ENCODE measurements around the gene MRAS.
A peak's percentile ranks its signal among the peaks of the same experiment; 100 is the strongest.

Gene MRAS

GRCh38 chr3:138328341-138328740 lies 20.0 kb upstream of the MRAS start:
- H3K27me3 Mint-ChIP-seq (ENCODE audit: low read depth, poor library complexity), result peaks cover 20% of the 10 kb centered on the region
- peaks cover 17% of the 10 kb centered on the region for H3K4me1 Mint-ChIP-seq
- no peaks in the 10 kb centered on the region for H3K9me3 Mint-ChIP-seq
- H3K36me3 Mint-ChIP-seq (ENCODE audit: low read depth), result no peaks in the 10 kb centered on the region
- no peak for DNase-seq
- H3K4me3 Mint-ChIP-seq, result peak overlapping the region; percentile 91
- no peak overlapping the region for H3K27ac Mint-ChIP-seq
- TF ChIP-seq, protein P1, sequence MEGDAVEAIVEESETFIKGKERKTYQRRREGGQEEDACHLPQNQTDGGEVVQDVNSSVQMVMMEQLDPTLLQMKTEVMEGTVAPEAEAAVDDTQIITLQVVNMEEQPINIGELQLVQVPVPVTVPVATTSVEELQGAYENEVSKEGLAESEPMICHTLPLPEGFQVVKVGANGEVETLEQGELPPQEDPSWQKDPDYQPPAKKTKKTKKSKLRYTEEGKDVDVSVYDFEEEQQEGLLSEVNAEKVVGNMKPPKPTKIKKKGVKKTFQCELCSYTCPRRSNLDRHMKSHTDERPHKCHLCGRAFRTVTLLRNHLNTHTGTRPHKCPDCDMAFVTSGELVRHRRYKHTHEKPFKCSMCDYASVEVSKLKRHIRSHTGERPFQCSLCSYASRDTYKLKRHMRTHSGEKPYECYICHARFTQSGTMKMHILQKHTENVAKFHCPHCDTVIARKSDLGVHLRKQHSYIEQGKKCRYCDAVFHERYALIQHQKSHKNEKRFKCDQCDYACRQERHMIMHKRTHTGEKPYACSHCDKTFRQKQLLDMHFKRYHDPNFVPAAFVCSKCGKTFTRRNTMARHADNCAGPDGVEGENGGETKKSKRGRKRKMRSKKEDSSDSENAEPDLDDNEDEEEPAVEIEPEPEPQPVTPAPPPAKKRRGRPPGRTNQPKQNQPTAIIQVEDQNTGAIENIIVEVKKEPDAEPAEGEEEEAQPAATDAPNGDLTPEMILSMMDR (IDR thresholded peaks at IDR 0.05), result no peak

DNA sequence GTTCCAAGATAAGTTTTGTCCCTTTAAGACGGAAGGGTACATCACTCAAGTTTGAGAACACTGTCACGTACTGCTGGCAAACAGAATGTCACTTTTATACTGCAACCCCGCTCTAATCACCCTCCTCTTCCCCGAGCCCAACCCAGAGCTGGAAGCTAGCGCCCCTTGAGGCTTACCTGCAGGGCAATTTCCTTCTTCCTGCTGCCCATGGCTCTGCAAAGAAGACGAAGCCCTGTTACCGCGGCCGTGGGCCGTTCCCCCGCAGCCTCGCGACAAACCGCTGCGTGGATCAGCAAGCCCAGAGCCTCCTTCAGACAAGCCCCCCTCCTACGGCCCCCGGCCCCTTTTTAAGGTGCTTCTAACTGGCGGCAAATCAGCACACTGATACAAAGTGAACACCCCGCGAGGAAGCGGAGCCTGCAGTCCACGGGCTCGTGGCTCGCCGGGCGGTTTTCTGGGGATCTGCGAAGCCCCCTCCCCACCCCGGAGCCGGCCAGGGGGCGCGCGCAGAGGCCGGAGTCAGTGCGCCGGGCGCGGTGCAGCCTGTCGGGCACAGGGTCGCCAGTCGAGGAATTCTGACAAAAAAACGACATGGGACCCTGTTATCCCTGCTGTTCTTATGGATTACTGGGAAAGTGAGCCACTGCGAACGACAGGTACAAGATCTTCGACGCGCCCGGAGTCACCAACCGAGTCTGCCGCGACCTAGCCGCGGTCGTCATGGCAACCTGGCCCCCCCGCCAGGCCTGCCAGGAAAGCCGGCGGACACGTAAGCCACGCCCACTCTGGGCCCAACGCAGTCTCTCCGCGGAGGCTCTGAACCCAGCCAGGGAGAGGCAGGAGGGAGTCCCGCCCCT lies 19.0 kb upstream of the MRAS start, which contains the start of gene NME9:
TSS of gene NME9 (minus strand) at position 725 of the 857 bp plus-strand sequence. CDS start at position 209, 516 bp downstream.
- peak; percentile 98 for DNase-seq
- TF ChIP-seq, protein P1 (IDR thresholded peaks at IDR 0.05), result peak; percentile 46
- H3K36me3 Mint-ChIP-seq (ENCODE audit: low read depth), result no peaks in the 10 kb centered on the region
- no peaks in the 10 kb centered on the region for H3K9me3 Mint-ChIP-seq
- no peak within 1 kb of the TSS for H3K27ac Mint-ChIP-seq
- peaks cover 20% of the 10 kb centered on the region for H3K27me3 Mint-ChIP-seq (ENCODE audit: low read depth, poor library complexity)
- H3K4me3 Mint-ChIP-seq, result peak within 1 kb of the TSS; percentile 91
- H3K4me1 Mint-ChIP-seq, result peaks cover 17% of the 10 kb centered on the region

GRCh38 chr3:138329984-138330293 lies 18.4 kb upstream of the MRAS start:
- Mint-ChIP-seq H3K36me3 (ENCODE audit: low read depth) (no peaks in the 10 kb centered on the region), H3K9me3 (no peaks in the 10 kb centered on the region), H3K27me3 (ENCODE audit: low read depth, poor library complexity) (peaks cover 20% of the 10 kb centered on the region), H3K4me1 (peaks cover 17% of the 10 kb centered on the region), H3K4me3 (peak overlapping the region; percentile 91), H3K27ac (no peak overlapping the region)
- no peak for DNase-seq
- TF ChIP-seq, protein P1 (IDR thresholded peaks at IDR 0.05), result no peak

DNA sequence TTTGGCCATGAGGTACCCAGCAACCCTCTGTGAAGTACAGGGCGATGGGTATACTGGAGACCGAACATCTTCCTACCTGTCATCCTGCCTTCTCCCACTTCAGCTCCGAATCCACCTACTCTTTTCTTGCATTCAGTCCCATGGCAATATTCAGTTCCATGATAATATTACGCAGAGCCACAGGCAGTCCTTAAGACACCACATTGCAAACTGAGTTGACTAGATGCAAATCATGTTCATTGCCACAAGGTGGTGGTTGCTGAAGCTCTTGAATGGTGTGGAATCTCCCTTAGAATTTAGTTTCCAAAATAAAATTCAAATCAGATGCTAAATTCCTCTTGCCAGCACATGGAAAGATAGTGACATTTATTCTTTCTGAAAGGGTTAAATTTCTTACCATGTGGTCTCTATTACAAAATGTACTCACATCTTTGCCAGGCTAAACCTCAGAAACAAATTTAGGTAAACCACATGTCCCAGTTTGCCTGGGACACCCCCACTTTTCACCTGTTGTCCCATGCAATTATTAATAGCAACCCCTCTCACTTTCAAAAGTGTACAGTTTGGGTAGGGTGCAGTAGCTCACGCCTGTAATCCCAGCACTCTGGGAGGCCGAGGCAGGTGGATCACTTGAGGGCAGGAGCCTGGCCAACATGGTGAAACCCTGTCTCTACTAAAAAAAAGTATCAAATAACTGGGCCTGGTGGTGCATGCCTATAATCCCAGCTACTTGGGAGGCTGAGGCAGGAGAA lies 17.1 kb upstream of the MRAS start:
- no peak for DNase-seq
- H3K27ac Mint-ChIP-seq, result no peak overlapping the region
- peaks cover 26% of the 10 kb centered on the region for H3K27me3 Mint-ChIP-seq (ENCODE audit: low read depth, poor library complexity)
- TF ChIP-seq, protein P1 (IDR thresholded peaks at IDR 0.05), result no peak
- peaks cover 17% of the 10 kb centered on the region for H3K4me1 Mint-ChIP-seq
- H3K36me3 Mint-ChIP-seq (ENCODE audit: low read depth), result no peaks in the 10 kb centered on the region
- H3K9me3 Mint-ChIP-seq, result no peaks in the 10 kb centered on the region
- no peak overlapping the region for H3K4me3 Mint-ChIP-seq

DNA sequence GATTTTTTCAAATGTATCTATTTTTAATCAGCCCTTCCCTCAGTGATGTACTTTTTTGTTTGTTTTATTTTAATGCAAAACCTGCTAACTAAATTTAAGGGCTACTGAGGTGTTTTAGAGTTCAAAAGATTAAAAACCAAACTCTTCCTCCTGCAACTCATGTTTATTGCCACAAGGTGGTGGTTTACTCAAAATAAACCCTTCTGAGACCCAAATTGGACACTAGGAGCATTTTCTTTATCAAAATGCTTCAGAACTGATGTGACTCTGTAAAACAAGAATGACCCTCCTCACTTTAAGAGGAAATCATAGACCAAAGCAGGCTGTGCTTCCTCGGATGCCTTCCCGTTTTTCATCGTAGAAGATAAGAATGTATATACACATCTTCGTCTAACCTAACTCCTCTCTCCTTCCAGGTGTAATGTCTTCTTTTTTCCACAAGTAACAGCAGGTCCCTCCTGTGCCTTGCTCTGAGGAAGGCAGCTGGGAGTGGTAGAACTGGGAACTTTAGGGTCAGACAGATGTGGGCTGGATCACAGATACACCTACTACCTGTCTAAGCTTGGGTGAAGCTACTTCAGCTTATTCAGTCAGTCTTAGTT lies 15.8 kb upstream of the MRAS start:
- Mint-ChIP-seq H3K27me3 (ENCODE audit: low read depth, poor library complexity) (peaks cover 25% of the 10 kb centered on the region), H3K27ac (no peak overlapping the region), H3K4me1 (peaks cover 17% of the 10 kb centered on the region), H3K9me3 (no peaks in the 10 kb centered on the region), H3K36me3 (ENCODE audit: low read depth) (no peaks in the 10 kb centered on the region), H3K4me3 (no peak overlapping the region)
- TF ChIP-seq, protein P1 (IDR thresholded peaks at IDR 0.05), result peak; percentile 65
- DNase-seq, result no peak
